ENCODE results near the gene R3HCC1L. TPM values are rescaled to one million over a fixed set of nuclear protein-coding genes. Genes with fewer than 3 reads are reported as not detected.
A peak's percentile ranks its signal among the peaks of the same experiment; 100 is the strongest.

The R3HCC1L gene
- total RNA-seq (10 to 100 TPM; 21.5 to 23.4 (median 22.6) TPM), total RNA-seq (28.5 to 65.8 (median 44.5) reads per million in 29 experiments)
- total RNA-seq (2013) = 27.2 TPM

DNA sequence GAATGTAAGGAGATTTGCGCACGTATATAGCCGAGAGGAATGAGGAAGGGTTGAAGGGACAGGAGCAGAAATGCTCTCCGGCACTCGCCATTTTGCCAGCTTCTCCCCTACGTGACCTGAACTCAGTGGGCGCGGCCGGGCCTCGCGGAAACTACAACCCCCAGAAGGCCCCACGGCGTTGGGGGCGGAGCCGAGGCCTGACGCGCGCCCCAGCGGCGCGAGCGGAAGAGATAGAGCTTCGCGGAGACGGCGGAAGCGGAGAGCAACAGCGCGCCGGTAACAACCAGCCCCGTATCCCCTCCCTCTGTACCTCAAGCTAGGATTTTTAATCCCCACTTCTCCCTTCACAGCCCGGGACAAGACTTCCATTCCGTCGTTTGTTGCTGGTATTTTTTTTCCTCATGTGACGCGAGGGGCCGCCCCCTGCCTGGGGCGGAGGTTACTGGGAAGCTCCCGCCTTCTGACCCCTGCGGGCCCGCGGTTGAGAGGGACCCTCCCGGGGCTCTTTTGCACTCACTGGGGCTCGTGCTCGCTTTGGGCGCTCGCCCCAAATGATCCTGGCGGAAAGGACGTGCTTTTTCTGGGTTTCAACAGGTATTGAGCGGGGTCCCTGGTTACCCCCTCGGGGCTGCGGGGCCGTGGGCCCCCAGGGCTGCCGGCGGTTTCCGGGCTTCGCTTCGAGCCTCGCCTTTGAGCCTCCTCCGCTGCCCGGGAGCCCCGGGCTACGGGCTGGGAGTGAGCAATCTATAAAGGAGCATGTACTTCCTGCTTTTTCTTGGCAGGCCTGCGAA is at the start of gene R3HCC1L:
Gene R3HCC1L (plus strand): TSS at position 227 of the 791 bp plus-strand sequence. CDS start 73,458 bp downstream, outside the sequence.
- POLR2A ChIA-PET = interaction anchor here in 1 of 2 donors (0.7 kb wide), 3 partner anchors 12 to 1598 kb away, joined by 3 to 4 read pairs (median 3); no protein-coding TSS in a partner anchor

DNA sequence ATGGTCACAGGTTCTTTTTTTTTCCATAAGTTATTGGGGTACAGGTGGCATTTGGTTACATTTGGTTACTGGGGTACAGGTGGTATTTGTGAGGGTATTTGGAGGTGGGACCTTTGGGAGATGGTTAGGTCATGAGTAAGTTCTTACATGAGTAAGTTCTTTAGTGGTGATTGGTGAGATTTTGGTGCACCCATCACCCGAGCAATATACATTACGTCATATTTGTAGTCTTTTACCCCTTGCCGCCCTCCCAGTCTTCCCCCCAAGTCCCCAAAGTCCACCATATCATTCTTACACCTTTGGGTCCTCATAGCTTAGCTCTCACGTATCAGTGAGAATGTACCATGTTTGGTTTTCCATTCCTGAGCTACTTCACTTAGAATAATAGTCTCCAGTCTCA is 49.2 kb upstream of the R3HCC1L start:
- DNase-seq (no peak), ATAC-seq (replicated peaks in 1 of 4) (no peak)
- Histone ChIP-seq H3K27ac (ENCODE audit: low read length) (no peak overlapping the region), H3K9me3 (no peaks in the 10 kb centered on the region), H3K4me3 (ENCODE audit: control insufficient read depth in 1 of 2, extremely low read depth in 1 of 2, low read length in 1 of 2) (no peak overlapping the region), H3K4me1 (ENCODE audit: control insufficient read depth in 1 of 2, extremely low read depth in 1 of 2, insufficient read depth in 2 of 2, low read length in 2 of 2) (no peaks in the 10 kb centered on the region), H3K27me3 (replicated peaks in 1 of 2; ENCODE audit: control insufficient read depth in 2 of 2, extremely low read depth in 1 of 2, insufficient read depth in 2 of 2, low read length in 1 of 2) (peaks cover 0 to 36% of the 10 kb centered on the region in 2 experiments), H3K36me3 (ENCODE audit: control insufficient read depth in 2 of 2, extremely low read depth in 1 of 2, insufficient read depth in 1 of 2, low read length in 1 of 2) (no peaks in the 10 kb centered on the region)
- H3K27ac Mint-ChIP-seq = no peak overlapping the region
- H3K4me3 Mint-ChIP-seq = no peak overlapping the region
- no peaks in the 10 kb centered on the region for H3K36me3 Mint-ChIP-seq
- ChIA-PET CTCF (no interaction called here), POLR2A (no interaction called here)
- no peaks in the 10 kb centered on the region for H3K9me3 Mint-ChIP-seq
- peaks cover 18 to 32% of the 10 kb centered on the region in 2 donors for H3K27me3 Mint-ChIP-seq
- 83% methylated on average over 2 of the region's 4 CpGs for WGBS (ENCODE audit: insufficient coverage)
- H3K4me1 Mint-ChIP-seq = no peaks in the 10 kb centered on the region

More for the DNA sequence above, at the start of gene R3HCC1L:
- DNase-seq (peak; percentile 84 to 96 (median 90)), ATAC-seq (replicated peaks in 1 of 4) (peak; percentile 94 to 98 (median 96))
- Histone ChIP-seq H3K4me1 (ENCODE audit: control insufficient read depth in 1 of 2, extremely low read depth in 1 of 2, insufficient read depth in 2 of 2, low read length in 2 of 2) (peaks cover 18 to 26% of the 10 kb centered on the region in 2 experiments), H3K9me3 (no peaks in the 10 kb centered on the region), H3K27ac (ENCODE audit: low read length) (peak within 1 kb of the TSS; percentile 93), H3K27me3 (replicated peaks in 1 of 2; ENCODE audit: control insufficient read depth in 2 of 2, extremely low read depth in 1 of 2, insufficient read depth in 2 of 2, low read length in 1 of 2) (no peaks in the 10 kb centered on the region), H3K4me3 (ENCODE audit: control insufficient read depth in 1 of 2, extremely low read depth in 1 of 2, low read length in 1 of 2) (peak within 1 kb of the TSS; percentile 93 to 95), H3K36me3 (ENCODE audit: control insufficient read depth in 2 of 2, extremely low read depth in 1 of 2, insufficient read depth in 1 of 2, low read length in 1 of 2) (no peaks in the 10 kb centered on the region)
- no peaks in the 10 kb centered on the region for H3K9me3 Mint-ChIP-seq
- H3K27me3 Mint-ChIP-seq = no peaks in the 10 kb centered on the region
- H3K27ac Mint-ChIP-seq = peak within 1 kb of the TSS; percentile 93 to 97
- H3K36me3 Mint-ChIP-seq = no peaks in the 10 kb centered on the region
- CTCF ChIA-PET = interaction anchor here (0.7 to 1.2 kb wide), 3 partner anchors 37 to 1301 kb away, joined by 3 to 8 read pairs (median 3); no protein-coding TSS in a partner anchor
- H3K4me1 Mint-ChIP-seq = peaks cover 49 to 56% (median 50%) of the 10 kb centered on the region in 3 donors
- peak within 1 kb of the TSS; percentile 81 to 88 (median 86) for H3K4me3 Mint-ChIP-seq
- under 1% methylated on average over 60 of the region's 64 CpGs for WGBS (ENCODE audit: insufficient coverage)

DNA sequence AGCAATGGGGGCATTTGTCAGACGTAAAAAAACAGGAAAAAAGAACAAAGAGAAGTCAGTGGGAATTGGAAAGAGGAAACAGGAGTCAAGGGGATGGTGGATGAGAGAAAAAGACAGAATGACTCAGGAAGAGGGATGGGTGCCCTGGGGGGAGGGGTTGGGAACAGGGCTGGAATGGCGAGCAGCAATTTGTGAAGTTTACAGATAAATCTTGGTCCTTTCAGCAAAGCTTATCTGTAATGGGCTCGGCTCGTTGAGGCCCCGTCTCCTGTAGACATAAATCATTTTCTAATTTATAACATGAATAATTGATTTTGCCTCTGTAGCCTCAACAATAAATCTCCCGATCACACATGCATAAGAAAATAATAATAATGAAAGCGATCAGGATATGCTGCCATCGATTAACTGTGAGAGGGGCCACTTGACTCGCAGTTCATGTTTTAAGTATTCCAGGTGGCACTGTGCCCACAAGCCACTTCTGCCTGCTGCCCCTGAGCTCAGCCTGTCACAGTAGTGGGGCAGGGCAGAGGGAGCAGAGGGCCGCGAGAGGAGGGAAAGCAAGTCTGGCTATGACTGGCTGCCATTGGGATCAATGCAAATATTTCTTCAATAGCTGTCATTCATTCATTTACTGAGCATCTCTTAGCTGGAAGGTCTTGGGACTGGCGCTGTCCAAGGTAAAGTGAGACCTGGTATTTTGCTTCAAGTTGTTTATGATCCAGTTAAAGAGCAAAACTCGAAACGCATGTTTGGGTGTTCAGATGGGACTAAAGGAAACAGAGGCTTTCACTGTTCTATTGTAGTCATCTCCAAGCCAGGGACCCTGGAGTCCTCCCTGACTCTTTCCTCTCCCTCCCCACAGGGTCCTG is 47.4 kb upstream of the R3HCC1L start:
- Mint-ChIP-seq H3K27me3 (peaks cover 18 to 32% of the 10 kb centered on the region in 2 donors), H3K4me1 (no peaks in the 10 kb centered on the region), H3K9me3 (no peaks in the 10 kb centered on the region), H3K36me3 (no peaks in the 10 kb centered on the region), H3K27ac (no peak overlapping the region), H3K4me3 (no peak overlapping the region)
- ATAC-seq (replicated peaks in 1 of 4) (no peak), DNase-seq (no peak)
- ChIA-PET POLR2A (no interaction called here), CTCF (no interaction called here)
- no peak overlapping the region for H3K4me3 ChIP-seq (ENCODE audit: control insufficient read depth in 1 of 2, extremely low read depth in 1 of 2, low read length in 1 of 2)
- H3K4me1 ChIP-seq (ENCODE audit: control insufficient read depth in 1 of 2, extremely low read depth in 1 of 2, insufficient read depth in 2 of 2, low read length in 2 of 2) = no peaks in the 10 kb centered on the region
- WGBS (ENCODE audit: insufficient coverage) = 37% methylated on average over 4 of the region's 14 CpGs
- no peaks in the 10 kb centered on the region for H3K9me3 ChIP-seq
- H3K36me3 ChIP-seq (ENCODE audit: control insufficient read depth in 2 of 2, extremely low read depth in 1 of 2, insufficient read depth in 1 of 2, low read length in 1 of 2) = no peaks in the 10 kb centered on the region
- peaks cover 0 to 37% of the 10 kb centered on the region in 2 experiments for H3K27me3 ChIP-seq (replicated peaks in 1 of 2; ENCODE audit: control insufficient read depth in 2 of 2, extremely low read depth in 1 of 2, insufficient read depth in 2 of 2, low read length in 1 of 2)
- no peak overlapping the region for H3K27ac ChIP-seq (ENCODE audit: low read length)

- ChIA-PET CTCF (no interaction called here), POLR2A (no interaction called here)
- no peak for ATAC-seq (replicated peaks in 1 of 4)
- Histone ChIP-seq H3K4me1 (ENCODE audit: control insufficient read depth in 1 of 2, extremely low read depth in 1 of 2, insufficient read depth in 2 of 2, low read length in 2 of 2) (no peaks in the 10 kb centered on the region), H3K27ac (ENCODE audit: low read length) (no peak overlapping the region), H3K9me3 (no peaks in the 10 kb centered on the region), H3K27me3 (replicated peaks in 1 of 2; ENCODE audit: control insufficient read depth in 2 of 2, extremely low read depth in 1 of 2, insufficient read depth in 2 of 2, low read length in 1 of 2) (peaks cover 0 to 35% of the 10 kb centered on the region in 2 experiments), H3K36me3 (ENCODE audit: control insufficient read depth in 2 of 2, extremely low read depth in 1 of 2, insufficient read depth in 1 of 2, low read length in 1 of 2) (no peaks in the 10 kb centered on the region), H3K4me3 (ENCODE audit: control insufficient read depth in 1 of 2, extremely low read depth in 1 of 2, low read length in 1 of 2) (no peak overlapping the region)
- Mint-ChIP-seq H3K27me3 (peaks cover 24 to 33% of the 10 kb centered on the region in 2 donors), H3K4me3 (no peak overlapping the region), H3K9me3 (no peaks in the 10 kb centered on the region), H3K4me1 (no peaks in the 10 kb centered on the region), H3K27ac (no peak overlapping the region), H3K36me3 (no peaks in the 10 kb centered on the region)
- WGBS (ENCODE audit: insufficient coverage) = 83% methylated on average over 3 of the region's 7 CpGs
- no peak for DNase-seq
These were observed 46.1 kb upstream of the R3HCC1L start for GRCh38 chr10:98088186-98088971.

GRCh38 chr10:98090822-98091221 is 43.6 kb upstream of the R3HCC1L start:
- ChIA-PET CTCF (no interaction called here), POLR2A (no interaction called here)
- Mint-ChIP-seq H3K9me3 (no peaks in the 10 kb centered on the region), H3K4me3 (no peak overlapping the region), H3K4me1 (no peaks in the 10 kb centered on the region), H3K36me3 (no peaks in the 10 kb centered on the region), H3K27me3 (peaks cover 37 to 40% of the 10 kb centered on the region in 2 donors), H3K27ac (no peak overlapping the region)
- Histone ChIP-seq H3K4me3 (ENCODE audit: control insufficient read depth in 1 of 2, extremely low read depth in 1 of 2, low read length in 1 of 2) (no peak overlapping the region), H3K27me3 (replicated peaks in 1 of 2; ENCODE audit: control insufficient read depth in 2 of 2, extremely low read depth in 1 of 2, insufficient read depth in 2 of 2, low read length in 1 of 2) (peaks cover 0 to 39% of the 10 kb centered on the region in 2 experiments), H3K27ac (ENCODE audit: low read length) (no peak overlapping the region), H3K9me3 (no peaks in the 10 kb centered on the region), H3K36me3 (ENCODE audit: control insufficient read depth in 2 of 2, extremely low read depth in 1 of 2, insufficient read depth in 1 of 2, low read length in 1 of 2) (no peaks in the 10 kb centered on the region), H3K4me1 (ENCODE audit: control insufficient read depth in 1 of 2, extremely low read depth in 1 of 2, insufficient read depth in 2 of 2, low read length in 2 of 2) (no peaks in the 10 kb centered on the region)
- no CpG with 5 or more reads among the region's 3 CpGs for WGBS (ENCODE audit: insufficient coverage)
- no peak for ATAC-seq (replicated peaks in 1 of 4)
- DNase-seq = no peak

DNA sequence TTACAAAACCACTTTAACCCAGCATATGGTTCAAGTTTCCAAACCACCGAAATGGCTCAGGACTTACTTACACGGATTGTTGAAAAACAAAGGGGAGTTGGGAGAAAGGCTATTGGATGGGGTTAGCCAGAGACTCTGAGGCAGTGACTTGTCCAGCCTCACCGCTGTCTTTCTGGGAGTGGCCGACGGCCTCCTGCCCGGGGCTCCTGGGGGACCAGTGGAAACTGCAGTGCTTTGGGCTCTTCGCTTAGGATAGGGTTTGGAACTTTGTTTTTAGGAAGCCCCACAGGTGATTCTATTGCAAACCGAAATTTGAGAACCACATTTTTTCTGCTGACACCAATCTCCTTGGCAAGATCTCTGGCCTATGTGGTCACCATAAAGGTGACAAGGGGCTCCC is 38.1 kb upstream of the R3HCC1L start:
- Mint-ChIP-seq H3K27me3 (peaks cover 22 to 25% of the 10 kb centered on the region in 2 donors), H3K9me3 (no peaks in the 10 kb centered on the region), H3K36me3 (no peaks in the 10 kb centered on the region), H3K4me1 (no peaks in the 10 kb centered on the region), H3K4me3 (no peak overlapping the region), H3K27ac (no peak overlapping the region)
- no peak overlapping the region for H3K4me3 ChIP-seq (ENCODE audit: control insufficient read depth in 1 of 2, extremely low read depth in 1 of 2, low read length in 1 of 2)
- ATAC-seq (replicated peaks in 1 of 4) = no peak
- no peaks in the 10 kb centered on the region for H3K36me3 ChIP-seq (ENCODE audit: control insufficient read depth in 2 of 2, extremely low read depth in 1 of 2, insufficient read depth in 1 of 2, low read length in 1 of 2)
- 75% methylated on average over 3 of the region's 8 CpGs for WGBS (ENCODE audit: insufficient coverage)
- no peak for DNase-seq
- ChIA-PET POLR2A (no interaction called here), CTCF (no interaction called here)
- no peaks in the 10 kb centered on the region for H3K9me3 ChIP-seq
- peaks cover 0 to 7% of the 10 kb centered on the region in 2 experiments for H3K27me3 ChIP-seq (replicated peaks in 1 of 2; ENCODE audit: control insufficient read depth in 2 of 2, extremely low read depth in 1 of 2, insufficient read depth in 2 of 2, low read length in 1 of 2)
- no peaks in the 10 kb centered on the region for H3K4me1 ChIP-seq (ENCODE audit: control insufficient read depth in 1 of 2, extremely low read depth in 1 of 2, insufficient read depth in 2 of 2, low read length in 2 of 2)
- H3K27ac ChIP-seq (ENCODE audit: low read length) = no peak overlapping the region

All from T-cell (primary cell).